Measurements from ENCODE around the gene FBXO24.
A peak's percentile ranks its signal among the peaks of the same experiment; 100 is the strongest.

FBXO24 gene

DNA sequence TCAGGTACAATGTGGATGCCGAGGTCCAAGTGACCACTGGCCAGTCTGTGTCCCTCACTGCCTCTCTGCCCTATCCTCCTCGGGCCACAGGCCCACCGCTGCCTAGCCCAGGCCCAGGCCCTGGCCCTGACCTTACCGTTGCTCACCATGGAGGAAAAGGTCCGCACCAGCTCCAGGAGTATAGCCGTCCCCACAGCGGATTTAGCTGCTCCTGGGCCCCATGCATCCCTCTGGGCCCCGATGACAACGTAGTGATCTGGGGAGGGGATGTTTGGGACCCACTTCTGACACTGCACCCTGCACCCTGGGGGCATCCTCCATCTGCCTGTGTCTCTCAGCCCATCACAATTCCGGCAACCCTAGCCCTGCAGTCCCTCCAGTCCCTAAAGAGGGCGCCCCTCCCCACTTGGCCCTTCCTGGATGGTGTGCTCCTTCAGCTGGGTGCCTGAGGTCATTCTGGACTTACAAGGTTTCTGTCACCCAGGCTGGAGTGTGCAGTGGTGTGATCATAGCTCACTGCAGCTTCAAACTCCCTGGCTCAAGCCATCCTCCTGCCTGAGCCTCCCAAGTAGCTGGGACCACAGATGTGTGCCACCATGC, 43.1 kb downstream of the FBXO24 start:
- peak; percentile 51 for DNase-seq (ENCODE audit: low spot score)
- TF ChIP-seq, protein P1, sequence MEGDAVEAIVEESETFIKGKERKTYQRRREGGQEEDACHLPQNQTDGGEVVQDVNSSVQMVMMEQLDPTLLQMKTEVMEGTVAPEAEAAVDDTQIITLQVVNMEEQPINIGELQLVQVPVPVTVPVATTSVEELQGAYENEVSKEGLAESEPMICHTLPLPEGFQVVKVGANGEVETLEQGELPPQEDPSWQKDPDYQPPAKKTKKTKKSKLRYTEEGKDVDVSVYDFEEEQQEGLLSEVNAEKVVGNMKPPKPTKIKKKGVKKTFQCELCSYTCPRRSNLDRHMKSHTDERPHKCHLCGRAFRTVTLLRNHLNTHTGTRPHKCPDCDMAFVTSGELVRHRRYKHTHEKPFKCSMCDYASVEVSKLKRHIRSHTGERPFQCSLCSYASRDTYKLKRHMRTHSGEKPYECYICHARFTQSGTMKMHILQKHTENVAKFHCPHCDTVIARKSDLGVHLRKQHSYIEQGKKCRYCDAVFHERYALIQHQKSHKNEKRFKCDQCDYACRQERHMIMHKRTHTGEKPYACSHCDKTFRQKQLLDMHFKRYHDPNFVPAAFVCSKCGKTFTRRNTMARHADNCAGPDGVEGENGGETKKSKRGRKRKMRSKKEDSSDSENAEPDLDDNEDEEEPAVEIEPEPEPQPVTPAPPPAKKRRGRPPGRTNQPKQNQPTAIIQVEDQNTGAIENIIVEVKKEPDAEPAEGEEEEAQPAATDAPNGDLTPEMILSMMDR (IDR thresholded peaks at IDR 0.05; ENCODE audit: extremely low read depth, insufficient read depth, missing control alignments) = peak; percentile 48
- in situ Hi-C loops (cut with MboI; ENCODE audit: low pct_unique_long_range_greater_than_20kb, low sequenced_read_pairs, unreplicated experiment) = no loop called here

DNA sequence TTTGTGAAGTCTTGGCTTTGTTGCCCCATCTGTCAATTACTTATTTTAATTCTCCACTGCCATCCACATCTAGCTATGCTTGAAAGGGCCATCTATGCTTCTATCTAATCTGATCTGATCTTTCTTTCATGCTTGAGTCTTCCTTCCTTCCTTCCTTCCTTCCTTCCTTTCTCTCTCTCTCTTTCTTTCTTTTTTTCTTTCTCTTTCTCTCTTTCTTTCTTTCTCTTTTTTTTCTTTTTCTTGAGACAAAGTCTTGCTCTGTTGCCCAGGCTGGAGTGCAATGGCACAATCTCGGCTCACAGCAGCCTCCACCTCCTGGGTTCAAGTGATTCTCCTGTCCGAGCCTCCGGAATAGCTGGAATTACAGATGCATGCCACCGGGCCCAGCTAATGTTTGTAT, 43.9 kb downstream of the FBXO24 start:
- TF ChIP-seq, protein P1 (IDR thresholded peaks at IDR 0.05; ENCODE audit: extremely low read depth, insufficient read depth, missing control alignments) = no peak
- no peak for DNase-seq (ENCODE audit: low spot score)
- in situ Hi-C loops (cut with MboI; ENCODE audit: low pct_unique_long_range_greater_than_20kb, low sequenced_read_pairs, unreplicated experiment) = no loop called here

DNA sequence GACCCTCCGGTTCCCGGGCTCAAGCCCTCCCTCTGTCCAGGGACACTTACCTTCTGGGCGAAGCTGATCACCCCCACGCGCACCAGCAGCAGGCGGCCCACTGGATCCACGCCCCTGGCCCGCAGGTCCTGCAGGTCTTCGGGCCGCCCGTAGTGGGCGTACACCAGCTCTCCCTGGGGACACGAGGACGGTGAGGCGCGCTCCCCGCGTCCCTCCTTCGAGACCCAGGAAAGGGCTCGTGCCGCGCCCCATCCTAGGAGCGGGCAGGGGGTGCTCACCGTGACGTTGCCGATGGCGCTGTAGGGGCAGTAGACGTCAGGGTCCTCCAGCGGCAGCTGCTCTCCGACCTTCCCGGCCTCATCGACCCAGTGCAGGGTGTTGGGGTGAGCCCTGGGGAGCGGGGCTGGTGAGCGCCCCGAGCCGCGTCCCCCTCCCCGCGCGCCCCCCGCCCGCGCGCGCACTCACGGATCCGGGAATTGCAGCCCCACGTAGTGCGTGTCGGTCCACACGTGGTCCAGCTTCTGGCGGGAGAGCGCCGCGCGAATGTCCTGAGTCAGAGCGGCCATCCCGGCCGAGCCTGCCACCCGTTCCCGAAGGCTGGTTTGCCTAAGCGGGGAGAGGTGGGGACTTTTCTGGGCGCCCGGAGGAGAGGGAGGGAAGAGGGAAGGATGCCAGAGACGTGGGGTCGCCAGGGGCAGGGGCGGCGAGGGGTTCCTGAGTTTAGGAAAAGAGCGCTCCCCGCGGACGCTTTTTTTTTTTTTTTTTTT, 47.0 kb downstream of the FBXO24 start:
- in situ Hi-C loops (cut with MboI; ENCODE audit: low pct_unique_long_range_greater_than_20kb, low sequenced_read_pairs, unreplicated experiment) = no loop called here
- TF ChIP-seq, protein P1 (IDR thresholded peaks at IDR 0.05; ENCODE audit: extremely low read depth, insufficient read depth, missing control alignments) = peak; percentile 68
- DNase-seq (ENCODE audit: low spot score) = peak; percentile 78

DNA sequence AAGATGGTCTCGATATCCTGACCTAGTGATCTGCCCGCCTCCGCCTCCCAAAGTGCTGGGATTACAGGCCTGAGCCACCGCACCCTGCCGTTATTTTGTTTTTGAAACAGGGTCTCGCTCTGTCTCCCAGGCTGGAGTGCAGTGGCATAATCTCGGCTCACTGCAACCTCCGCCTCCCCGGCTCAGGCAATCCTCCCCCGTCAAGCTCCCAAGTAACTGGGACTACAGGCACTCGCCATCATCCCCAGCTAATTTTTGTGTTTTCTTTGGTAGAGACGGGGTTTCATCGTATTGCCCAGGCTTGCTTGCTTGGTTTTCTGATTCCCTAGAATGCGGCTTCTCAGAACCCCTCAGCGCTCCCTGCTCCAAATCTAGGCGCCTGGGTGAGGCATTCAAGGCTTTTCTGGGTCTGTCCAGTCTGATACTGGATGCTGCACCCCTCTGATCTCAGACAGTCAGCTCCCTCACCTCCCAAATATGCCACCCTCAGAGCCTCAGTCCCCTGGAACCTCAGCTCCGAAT, 53.9 kb downstream of the FBXO24 start:
- DNase-seq (ENCODE audit: low spot score) = no peak
- TF ChIP-seq, protein P1 (IDR thresholded peaks at IDR 0.05; ENCODE audit: extremely low read depth, insufficient read depth, missing control alignments) = no peak
- in situ Hi-C loops (cut with MboI; ENCODE audit: low pct_unique_long_range_greater_than_20kb, low sequenced_read_pairs, unreplicated experiment) = no loop called here

DNA sequence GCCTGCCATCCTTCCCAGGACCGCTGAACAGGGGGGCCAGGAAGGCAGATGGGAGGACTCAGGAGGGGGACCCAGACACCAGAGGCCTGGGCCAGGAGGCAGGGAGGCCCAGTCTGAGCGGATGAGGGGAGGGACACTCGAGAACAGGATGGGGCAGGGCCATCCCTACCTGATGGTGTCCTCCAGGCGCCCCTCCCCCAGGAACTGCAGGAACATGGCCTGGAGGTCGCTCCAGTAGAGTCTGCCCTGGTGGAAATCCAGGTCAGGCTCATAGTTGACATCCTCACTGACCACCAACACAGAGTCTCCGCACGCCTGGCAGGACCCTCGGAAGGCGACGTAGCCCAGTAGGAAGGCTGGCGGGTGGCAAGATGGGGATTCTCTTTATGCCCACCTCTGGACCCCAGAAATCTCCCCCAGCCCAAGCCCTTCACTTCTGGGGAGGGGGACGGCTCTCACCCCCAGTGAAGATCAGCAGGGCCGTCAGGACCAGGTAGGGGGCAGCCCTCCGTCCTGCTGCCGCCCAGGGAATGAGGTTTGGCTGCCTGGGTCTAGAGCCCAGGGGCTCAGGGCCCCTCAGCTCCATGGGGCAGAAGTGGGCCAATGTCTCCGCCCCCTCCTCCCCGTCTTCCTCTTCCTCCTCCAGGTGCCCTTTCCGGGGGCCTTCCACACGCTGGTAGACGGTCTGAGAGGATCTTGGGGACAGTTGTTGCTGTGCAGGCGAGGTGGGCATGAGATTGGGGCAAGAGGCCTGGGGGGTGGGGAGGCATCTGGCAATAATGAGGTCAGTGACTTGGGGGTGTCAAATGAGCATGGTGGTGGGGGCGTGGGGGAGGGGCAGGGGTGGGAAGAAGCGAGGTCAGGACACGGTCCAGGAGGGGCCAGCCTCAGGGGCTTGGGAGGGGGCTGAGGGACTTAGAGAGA, 54.7 kb downstream of the FBXO24 start:
- in situ Hi-C loops (cut with MboI; ENCODE audit: low pct_unique_long_range_greater_than_20kb, low sequenced_read_pairs, unreplicated experiment) = no loop called here
- TF ChIP-seq, protein P1 (IDR thresholded peaks at IDR 0.05; ENCODE audit: extremely low read depth, insufficient read depth, missing control alignments) = no peak
- DNase-seq (ENCODE audit: low spot score) = no peak

DNA sequence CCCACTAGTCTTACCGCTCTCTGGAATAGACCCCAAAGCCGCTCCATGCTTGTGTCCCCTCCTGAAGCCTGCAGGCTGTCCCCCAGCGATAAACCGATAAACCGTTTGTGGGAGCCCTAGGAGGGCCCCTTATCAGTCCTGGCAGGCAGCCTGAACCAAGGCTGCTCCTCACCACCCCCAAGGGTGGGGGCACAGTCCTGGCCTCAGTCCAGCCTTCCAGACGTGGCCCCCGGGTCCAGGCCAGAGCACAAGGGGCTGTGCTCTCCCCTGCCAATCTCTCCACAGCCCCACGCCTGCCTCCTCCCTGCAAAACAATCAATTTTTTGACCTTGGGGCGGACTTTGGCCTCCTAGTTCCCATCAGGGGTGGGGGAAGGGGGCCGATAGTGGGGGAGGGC, 55.3 kb downstream of the FBXO24 start, which contains the start of gene TFR2:
TFR2 (minus strand) TSS at position 90 of the 397 bp plus-strand sequence; CDS start at position 47, 43 bp downstream.
- DNase-seq (ENCODE audit: low spot score) = no peak
- in situ Hi-C loops (cut with MboI; ENCODE audit: low pct_unique_long_range_greater_than_20kb, low sequenced_read_pairs, unreplicated experiment) = no loop called here
- TF ChIP-seq, protein P1 (IDR thresholded peaks at IDR 0.05; ENCODE audit: extremely low read depth, insufficient read depth, missing control alignments) = no peak

All from GM13977 (cell line).